ENCODE data around the gene TULP4. TPM values are rescaled to one million over a fixed set of nuclear protein-coding genes. Genes with fewer than 3 reads are reported as not detected.

TULP4 gene
- total RNA-seq, 1 experiment from 2014 or later: 64.6 TPM

DNA sequence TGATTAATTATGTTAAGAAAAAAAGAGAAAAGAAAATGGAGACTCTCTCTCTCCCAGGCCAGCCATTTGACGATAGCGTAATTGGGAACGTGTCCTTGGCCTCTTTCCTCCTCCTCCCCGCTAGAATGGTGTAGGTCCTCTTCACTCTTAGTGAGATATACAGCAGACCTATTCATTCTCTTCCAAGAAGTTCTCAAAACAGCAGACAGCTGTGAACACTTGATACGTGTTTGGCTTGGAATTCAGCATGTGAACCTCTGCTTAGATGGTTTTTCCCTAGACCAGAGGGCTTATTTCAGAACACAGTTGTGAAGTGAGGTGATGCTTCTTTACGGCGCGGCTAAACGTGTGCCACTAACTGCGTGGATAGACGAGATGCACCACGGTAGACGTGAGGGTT lies 32.6 kb upstream of the TULP4 start:
- H3K23me2 ChIP-seq (ENCODE audit: insufficient read length, low read depth, low read length, poor library complexity, severe bottlenecking): no peaks in the 10 kb centered on the region
- H3K56ac ChIP-seq (ENCODE audit: insufficient read length, low read depth, low read length): no peak overlapping the region
- H3K27me3 ChIP-seq (ENCODE audit: insufficient read depth, low read length): no peaks in the 10 kb centered on the region
- H4K20me1 ChIP-seq (ENCODE audit: control insufficient read depth, insufficient read depth, insufficient read length): no peaks in the 10 kb centered on the region
- TF ChIP-seq CTCF (conservative IDR thresholded peaks at IDR 0.05): no peak
- H3K27me3 Mint-ChIP-seq (ENCODE audit: low read depth): no peaks in the 10 kb centered on the region
- no peak overlapping the region for H3T11ph ChIP-seq (ENCODE audit: low read length)
- H2BK12ac ChIP-seq (ENCODE audit: insufficient read length, low read depth, low read length): peak overlapping the region; percentile 47
- peak overlapping the region in 2 of 3 experiments; percentile 22 to 32; a peak in 2 of 7 replicates for H3K27ac Mint-ChIP-seq
- H3K79me1 ChIP-seq (ENCODE audit: insufficient read depth, low read depth, low read length, poor library complexity, severe bottlenecking): no peaks in the 10 kb centered on the region
- no peak overlapping the region for H3K4me2 ChIP-seq (ENCODE audit: insufficient read depth, insufficient read length, low read length)
- peaks cover 3 to 5% (median 4%) of the 10 kb centered on the region in 3 experiments; a peak in 4 of 7 replicates for H3K36me3 Mint-ChIP-seq (ENCODE audit: insufficient read depth in 1 of 3, low read depth in 3 of 3)
- no peak overlapping the region for H3K9ac ChIP-seq (ENCODE audit: extremely low read depth, insufficient read length, low read length)
- H4K91ac ChIP-seq (ENCODE audit: insufficient read length, low read depth, low read length): no peak overlapping the region
- H4K5ac ChIP-seq (ENCODE audit: insufficient read length, low read depth, low read length): no peak overlapping the region
- peaks cover 3% of the 10 kb centered on the region; the same call in 1 of the 2 replicates for H3K4me1 ChIP-seq (ENCODE audit: insufficient read depth, low read length)
- H3K4me3 Mint-ChIP-seq: no peak overlapping the region
- no peak overlapping the region for H3K4ac ChIP-seq (ENCODE audit: low read depth, low read length)
- no peak overlapping the region for H3K18ac ChIP-seq (ENCODE audit: insufficient read length, low read depth, low read length)
- H3K14ac ChIP-seq (ENCODE audit: insufficient read depth, low read length): no peak overlapping the region
- H2BK5ac ChIP-seq (ENCODE audit: insufficient read length, low read length): no peak overlapping the region
- DNase-seq: no peak
- H3K4me1 Mint-ChIP-seq: peaks cover 38 to 40% of the 10 kb centered on the region in 2 experiments
- no peak overlapping the region for H2BK120ac ChIP-seq (ENCODE audit: low read depth, low read length, poor library complexity, severe bottlenecking)
- no peak overlapping the region for H4K8ac ChIP-seq (replicated peaks; ENCODE audit: insufficient read length, low read depth, low read length)
- no peak overlapping the region for H2AFZ ChIP-seq (ENCODE audit: low read length)
- H2AK5ac ChIP-seq (ENCODE audit: insufficient read length, low read length): no peak overlapping the region
- H3K9me3 ChIP-seq (ENCODE audit: control insufficient read depth, low read depth, low read length): no peaks in the 10 kb centered on the region
- H3K79me2 ChIP-seq (ENCODE audit: insufficient read depth, low read length): no peaks in the 10 kb centered on the region
- no CpG with 5 or more reads among the region's 13 CpGs for WGBS (ENCODE audit: extremely low coverage, insufficient read length, low lambda C conversion rate)
- no peaks in the 10 kb centered on the region for H3K9me3 Mint-ChIP-seq
- H2BK20ac ChIP-seq (ENCODE audit: low read depth, low read length, poor library complexity, severe bottlenecking): no peak overlapping the region
- no peak overlapping the region for H3K23ac ChIP-seq (ENCODE audit: insufficient read length, low read depth, low read length)
- no peak overlapping the region for H2BK15ac ChIP-seq (ENCODE audit: low read depth, low read length)
- no peak overlapping the region for H3K27ac ChIP-seq (ENCODE audit: insufficient read length, low read depth, low read length)

Measured in H9 (cell line).